Muscle layer of duodenum (tissue), 2 donors: Measurements from ENCODE around the gene MACIR.
A peak's percentile ranks its signal among the peaks of the same experiment; 100 is the strongest.

Source experiments
- H3K27ac ChIP-seq: one replicate; pipeline ENCODE4 v1.7.0; 2013; ENCODE audit warnings: mild to moderate bottlenecking, low read length
- H3K27me3 ChIP-seq: one replicate; pipeline ENCODE4 v1.7.0; 2013; ENCODE audit warnings: low read depth, mild to moderate bottlenecking, control low read depth, low read length
- H3K36me3 ChIP-seq, 2 donors: one replicate each; pipeline ENCODE4 v1.7.0; 2013; ENCODE audit warnings: low read length in 2 of 2, control low read depth in 1 of 2, mild to moderate bottlenecking in 1 of 2; ENCODE audit not compliant: insufficient read depth in 2 of 2, control insufficient read depth in 1 of 2
- H3K4me1 ChIP-seq, 2 donors: one replicate each; pipeline ENCODE4 v1.7.0; 2013; ENCODE audit warnings: low read length in 2 of 2, mild to moderate bottlenecking in 2 of 2, control low read depth in 1 of 2, moderate library complexity in 1 of 2; ENCODE audit not compliant: insufficient read depth in 2 of 2, control insufficient read depth in 1 of 2
- H3K4me3 ChIP-seq, 2 donors: one replicate each; pipeline ENCODE4 v1.7.0; 2013; ENCODE audit warnings: low read length in 2 of 2, low read depth in 1 of 2, mild to moderate bottlenecking in 1 of 2
- H3K9me3 ChIP-seq, 2 donors: one replicate each; pipeline ENCODE4 v1.7.0; 2013; ENCODE audit warnings: low read length in 2 of 2, control low read depth in 1 of 2, mild to moderate bottlenecking in 1 of 2; ENCODE audit not compliant: control insufficient read depth in 1 of 2
- donor health status: healthy.

MACIR gene

DNA sequence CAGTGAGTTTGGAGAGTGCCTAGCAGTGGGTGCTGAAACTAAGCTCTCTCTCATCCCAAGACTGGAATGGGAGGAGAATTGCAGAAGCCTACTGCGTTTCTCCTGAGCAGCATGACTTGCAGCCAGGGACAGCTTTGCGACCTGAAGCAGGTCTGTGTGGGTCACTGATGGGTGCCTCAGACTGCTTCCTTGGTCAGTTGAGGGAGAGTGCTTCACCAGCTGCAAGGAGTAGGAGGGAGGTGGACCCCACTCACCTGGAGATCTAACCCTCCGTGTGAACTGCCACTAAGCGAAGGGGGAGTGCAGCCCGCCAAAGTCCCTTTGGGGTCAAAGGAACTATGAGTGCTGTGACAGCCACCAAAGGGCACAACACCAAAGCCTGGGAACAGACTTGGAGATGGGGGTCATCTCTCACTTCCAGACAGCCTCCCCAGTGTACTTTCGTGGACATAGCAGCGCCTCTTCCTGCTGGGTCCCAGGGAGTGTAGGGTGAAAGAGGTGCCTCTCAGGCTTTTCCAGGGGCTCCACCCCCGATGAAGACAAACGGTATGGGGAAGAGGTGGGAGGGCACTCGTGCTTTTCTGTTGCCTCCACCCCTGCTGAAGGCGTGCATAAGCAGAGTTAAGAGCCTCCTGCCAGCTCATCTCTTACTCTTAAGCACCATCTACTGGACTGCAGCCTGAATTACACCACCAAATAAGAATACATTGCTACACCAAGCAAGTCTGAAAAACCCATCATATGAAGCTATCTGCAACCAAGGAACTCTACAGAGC, 34.3 kb upstream of the MACIR start:
- H3K9me3 ChIP-seq = no peaks in the 10 kb centered on the region
- H3K27me3 ChIP-seq = no peaks in the 10 kb centered on the region
- no peaks in the 10 kb centered on the region for H3K4me1 ChIP-seq
- H3K36me3 ChIP-seq = no peaks in the 10 kb centered on the region
- H3K4me3 ChIP-seq = peak overlapping the region in 1 of 2 donors; percentile 28
- no peak overlapping the region for H3K27ac ChIP-seq

DNA sequence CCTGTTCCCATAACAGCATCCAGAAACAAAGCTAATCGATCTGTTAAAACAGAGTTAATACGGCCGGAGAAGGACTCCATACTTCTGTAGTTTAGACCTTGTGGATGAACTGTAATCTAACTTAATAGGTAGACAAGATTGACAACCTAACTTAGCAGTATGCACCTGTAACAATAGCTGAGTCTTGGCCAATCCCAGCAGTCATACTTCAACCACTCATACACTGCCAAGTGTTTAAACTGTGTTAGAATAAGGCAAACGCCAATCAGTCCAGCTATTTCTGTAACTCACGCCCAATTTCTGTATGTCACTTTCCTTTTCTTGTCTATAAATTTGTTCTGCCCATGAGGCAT, 33.7 kb upstream of the MACIR start:
- Histone ChIP-seq H3K4me3 (no peak overlapping the region), H3K27me3 (no peaks in the 10 kb centered on the region), H3K4me1 (no peaks in the 10 kb centered on the region), H3K36me3 (no peaks in the 10 kb centered on the region), H3K27ac (no peak overlapping the region), H3K9me3 (no peaks in the 10 kb centered on the region)

DNA sequence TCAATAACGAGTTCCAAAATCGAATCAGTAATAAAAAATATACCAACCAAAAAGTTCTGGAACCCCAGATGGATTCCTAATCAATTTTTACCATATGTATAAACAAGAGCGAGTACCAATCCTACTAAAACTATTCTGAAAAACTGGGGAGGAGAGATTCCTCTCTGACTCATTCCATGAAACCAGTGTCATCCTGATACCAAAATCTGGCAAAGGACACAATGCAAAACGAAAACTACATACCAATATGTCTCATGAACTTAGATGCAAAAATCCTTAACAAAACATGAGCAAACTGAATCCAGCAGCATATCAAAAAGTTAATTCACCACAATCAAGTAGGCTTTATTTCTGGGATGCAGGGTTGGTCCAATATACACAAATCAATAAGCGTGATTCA, 30.5 kb upstream of the MACIR start:
- Histone ChIP-seq H3K36me3 (no peaks in the 10 kb centered on the region), H3K27me3 (no peaks in the 10 kb centered on the region), H3K9me3 (no peaks in the 10 kb centered on the region), H3K4me1 (no peaks in the 10 kb centered on the region), H3K27ac (no peak overlapping the region), H3K4me3 (no peak overlapping the region)

DNA sequence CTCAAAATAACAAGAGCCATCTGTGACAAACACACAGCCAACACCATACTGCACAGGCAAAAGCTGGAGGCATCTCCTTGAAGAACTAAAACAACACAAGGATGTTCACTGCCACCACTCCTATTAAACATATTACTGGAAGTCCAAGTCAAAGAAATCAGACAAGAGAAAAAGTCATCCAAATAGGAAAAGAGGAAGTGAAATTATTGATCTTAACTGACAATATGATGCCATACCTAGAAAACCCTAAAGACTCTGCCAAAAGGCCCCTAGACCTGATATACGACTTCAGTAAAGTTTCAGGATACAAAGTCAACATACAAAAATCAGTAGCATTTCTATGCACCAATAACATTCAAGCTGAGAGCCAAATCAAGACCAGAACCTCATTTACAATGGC, 30.0 kb upstream of the MACIR start:
- Histone ChIP-seq H3K9me3 (no peaks in the 10 kb centered on the region), H3K27ac (no peak overlapping the region), H3K27me3 (no peaks in the 10 kb centered on the region), H3K36me3 (no peaks in the 10 kb centered on the region), H3K4me1 (no peaks in the 10 kb centered on the region), H3K4me3 (no peak overlapping the region)

DNA sequence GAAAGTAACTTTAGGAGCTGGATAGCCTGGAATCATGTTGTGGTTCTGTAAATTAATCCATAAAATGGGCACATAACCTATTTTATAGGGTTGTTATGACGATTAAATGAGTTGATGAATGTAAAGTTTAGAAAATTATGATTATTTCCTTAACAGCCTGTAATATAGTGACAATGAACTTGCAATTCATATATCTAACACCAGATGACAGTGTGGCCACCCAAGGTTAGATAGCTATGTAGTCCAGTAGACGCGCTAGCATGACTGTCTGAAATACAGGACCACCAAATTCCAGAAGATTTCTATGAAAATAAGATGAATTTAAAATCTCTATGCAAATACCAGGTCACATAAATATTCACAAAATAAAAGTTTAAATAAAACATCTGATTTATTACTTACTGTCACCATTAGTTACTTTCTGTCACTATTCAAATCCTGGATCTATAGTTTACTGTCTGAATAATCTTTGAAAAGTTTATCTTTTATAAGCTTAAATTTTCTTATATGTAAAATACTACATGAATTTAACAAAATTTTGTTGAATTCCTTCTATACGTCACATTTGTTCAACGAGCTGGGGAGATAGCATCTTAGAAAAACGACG, 26.1 kb upstream of the MACIR start:
- Histone ChIP-seq H3K9me3 (no peaks in the 10 kb centered on the region), H3K27ac (no peak overlapping the region), H3K4me1 (no peaks in the 10 kb centered on the region), H3K36me3 (no peaks in the 10 kb centered on the region), H3K27me3 (no peaks in the 10 kb centered on the region), H3K4me3 (no peak overlapping the region)

DNA sequence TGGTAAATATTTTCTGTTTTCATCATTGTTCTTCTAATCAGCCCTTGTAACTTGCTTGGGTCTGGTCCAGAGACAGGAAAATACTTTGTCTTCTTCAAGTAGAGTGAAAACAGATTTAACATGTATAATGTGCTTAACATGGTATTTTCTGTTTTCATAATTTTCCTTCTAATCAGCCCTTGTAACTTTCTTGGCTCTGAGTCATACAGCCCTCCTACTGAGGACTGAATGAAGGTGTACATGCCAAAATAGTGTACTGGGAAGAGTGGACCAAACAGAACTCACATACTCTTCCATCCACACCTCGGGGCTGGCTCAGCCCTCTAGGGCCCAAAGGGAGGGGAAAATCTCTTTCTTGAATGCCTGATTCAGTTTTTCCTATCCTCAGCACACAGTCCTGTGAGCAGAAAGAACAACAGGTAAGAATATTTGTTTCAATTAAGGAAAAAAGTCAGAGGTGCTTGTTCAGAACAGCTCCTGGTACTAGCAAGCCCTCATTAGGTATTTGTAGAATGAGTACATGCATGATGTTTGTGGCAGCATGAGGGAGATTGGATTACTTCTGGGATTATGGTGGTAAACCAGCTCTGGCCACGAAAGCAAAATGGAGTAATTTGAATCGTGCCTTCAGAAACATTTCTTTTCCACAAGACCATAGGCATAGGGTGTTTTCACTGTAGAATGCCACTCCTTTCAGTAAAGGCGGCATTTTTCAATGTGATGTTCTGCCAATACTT, 24.2 kb upstream of the MACIR start:
- H3K9me3 ChIP-seq = peaks cover 4 to 6% of the 10 kb centered on the region in 2 donors

DNA sequence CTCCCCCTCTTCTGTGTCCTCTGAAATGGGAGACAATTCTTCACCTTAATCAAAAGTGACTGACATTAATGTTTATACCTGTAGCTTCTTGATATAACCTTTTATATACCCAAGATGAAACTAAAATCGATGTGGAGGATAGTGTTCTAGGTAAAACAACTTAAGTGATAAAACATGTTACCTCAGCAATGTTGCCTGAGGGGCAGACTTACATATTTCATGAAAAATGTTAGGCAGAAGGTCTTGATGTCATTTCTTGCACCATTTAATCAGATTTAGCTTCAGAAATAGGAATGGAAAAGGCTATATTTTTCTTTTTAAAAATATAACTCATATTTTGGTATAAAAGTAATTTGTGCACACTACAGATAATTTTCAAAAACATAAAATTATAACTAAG, 22.7 kb upstream of the MACIR start:
- peaks cover 8 to 12% of the 10 kb centered on the region in 2 donors for H3K9me3 ChIP-seq
- no peak overlapping the region for H3K27ac ChIP-seq
- no peaks in the 10 kb centered on the region for H3K4me1 ChIP-seq

More for the DNA sequence above, 24.2 kb upstream of the MACIR start:
- no peaks in the 10 kb centered on the region for H3K27me3 ChIP-seq
- no peak overlapping the region for H3K4me3 ChIP-seq
- no peaks in the 10 kb centered on the region for H3K36me3 ChIP-seq
- H3K4me1 ChIP-seq = no peaks in the 10 kb centered on the region
- H3K27ac ChIP-seq = no peak overlapping the region

DNA sequence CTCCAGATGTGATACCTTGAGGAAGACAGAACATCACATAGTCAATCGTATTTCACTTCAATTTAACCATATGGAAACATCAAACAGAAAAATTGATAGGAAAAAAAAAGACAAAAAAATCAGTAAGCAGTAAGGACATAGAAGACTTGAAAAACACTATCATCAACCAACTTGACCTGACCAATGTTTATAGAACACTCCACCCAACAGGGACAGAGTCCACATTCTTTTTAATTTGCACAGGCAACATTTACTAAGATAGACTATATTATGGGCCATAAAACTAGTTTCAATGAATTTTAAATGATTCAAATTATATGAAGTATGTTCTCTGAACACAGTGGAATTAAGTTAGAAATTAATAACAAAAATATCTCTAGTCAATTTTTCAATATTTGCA, 20.8 kb upstream of the MACIR start:
- Histone ChIP-seq H3K4me1 (no peaks in the 10 kb centered on the region), H3K27ac (no peak overlapping the region), H3K4me3 (no peak overlapping the region), H3K9me3 (peaks cover 10 to 12% of the 10 kb centered on the region in 2 donors), H3K27me3 (no peaks in the 10 kb centered on the region), H3K36me3 (no peaks in the 10 kb centered on the region)

More for the DNA sequence above, 22.7 kb upstream of the MACIR start:
- Histone ChIP-seq H3K36me3 (no peaks in the 10 kb centered on the region), H3K4me3 (no peak overlapping the region), H3K27me3 (no peaks in the 10 kb centered on the region)

DNA sequence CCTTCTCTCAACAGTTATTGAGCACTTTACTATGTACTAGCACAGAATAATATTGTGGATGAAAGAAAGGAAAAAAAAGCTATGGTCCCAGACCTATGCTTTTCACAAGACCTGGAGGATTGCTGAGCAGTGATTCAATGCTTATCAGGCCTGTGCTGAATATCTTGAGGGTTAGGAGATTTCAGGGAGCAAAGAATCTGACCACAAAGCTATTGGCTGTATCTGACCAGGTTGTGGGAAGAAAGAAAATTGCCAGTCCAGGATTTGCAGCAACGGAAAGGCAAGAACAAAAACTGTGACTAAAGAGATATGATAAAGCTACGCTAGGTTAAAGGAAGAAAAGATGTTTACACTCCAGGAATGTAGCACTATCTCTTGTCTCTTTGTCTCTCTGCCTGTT, 14.9 kb upstream of the MACIR start:
- H3K36me3 ChIP-seq = no peaks in the 10 kb centered on the region
- H3K27me3 ChIP-seq = no peaks in the 10 kb centered on the region
- H3K27ac ChIP-seq = no peak overlapping the region
- no peak overlapping the region for H3K4me3 ChIP-seq
- H3K4me1 ChIP-seq = no peaks in the 10 kb centered on the region
- H3K9me3 ChIP-seq = peaks cover 10 to 12% of the 10 kb centered on the region in 2 donors

DNA sequence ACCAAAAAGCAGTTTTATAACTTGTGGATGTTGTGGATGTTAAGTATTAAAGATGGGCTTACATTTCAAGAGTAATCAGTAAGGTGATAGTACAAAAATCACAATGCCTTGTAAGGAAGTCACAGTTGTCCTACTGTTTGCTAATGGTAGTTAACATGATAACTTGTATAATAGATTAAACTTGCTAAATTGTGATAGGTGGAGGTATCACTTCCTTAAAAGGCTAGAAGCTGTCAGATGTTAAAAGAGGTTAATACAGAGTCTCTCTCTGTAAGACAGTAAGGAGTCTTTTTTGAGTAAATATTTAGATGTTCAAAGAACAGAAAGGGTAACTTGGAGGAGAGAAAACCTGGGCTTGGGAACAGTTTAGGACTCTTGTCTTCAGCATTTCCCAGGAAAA, 14.2 kb upstream of the MACIR start:
- H3K4me1 ChIP-seq = no peaks in the 10 kb centered on the region
- H3K27me3 ChIP-seq = no peaks in the 10 kb centered on the region
- H3K9me3 ChIP-seq = peaks cover 5 to 8% of the 10 kb centered on the region in 2 donors
- H3K27ac ChIP-seq = no peak overlapping the region
- H3K36me3 ChIP-seq = no peaks in the 10 kb centered on the region
- H3K4me3 ChIP-seq = no peak overlapping the region

DNA sequence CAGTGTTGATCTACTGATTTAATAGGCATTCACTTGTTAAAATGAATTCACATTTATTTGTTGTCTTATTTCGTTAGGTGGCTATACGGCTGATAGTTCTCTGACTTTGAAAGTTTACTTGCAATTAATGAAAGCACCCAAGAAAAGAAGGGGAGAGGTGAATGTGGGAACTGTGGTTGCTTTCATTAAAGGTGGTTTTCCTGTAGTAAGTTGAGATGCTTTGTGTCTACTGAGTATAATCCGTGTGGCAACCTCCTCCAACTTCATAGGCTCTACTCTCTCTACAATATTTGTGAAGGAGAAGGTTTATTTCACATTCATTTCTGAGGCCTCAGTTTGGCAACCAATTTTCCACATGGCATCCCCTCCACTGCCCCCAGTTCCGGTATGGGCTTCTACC, 12.8 kb upstream of the MACIR start:
- H3K9me3 ChIP-seq = peaks cover 0 to 2% of the 10 kb centered on the region in 2 donors
- H3K36me3 ChIP-seq = no peaks in the 10 kb centered on the region
- no peaks in the 10 kb centered on the region for H3K27me3 ChIP-seq
- no peak overlapping the region for H3K4me3 ChIP-seq
- H3K4me1 ChIP-seq = no peaks in the 10 kb centered on the region
- H3K27ac ChIP-seq = no peak overlapping the region
